NCI-H2171 treated with DMSO at 0.1 percent for 48 hours (cell line): ENCODE measurements around the gene RALGPS1.
A peak's percentile ranks its signal among the peaks of the same experiment; 100 is the strongest.

Experiments
- DNase-seq: peaks from one replicate; lab custom pipeline; 2025; lab: John Stamatoyannopoulos, UW

The RALGPS1 gene

DNA sequence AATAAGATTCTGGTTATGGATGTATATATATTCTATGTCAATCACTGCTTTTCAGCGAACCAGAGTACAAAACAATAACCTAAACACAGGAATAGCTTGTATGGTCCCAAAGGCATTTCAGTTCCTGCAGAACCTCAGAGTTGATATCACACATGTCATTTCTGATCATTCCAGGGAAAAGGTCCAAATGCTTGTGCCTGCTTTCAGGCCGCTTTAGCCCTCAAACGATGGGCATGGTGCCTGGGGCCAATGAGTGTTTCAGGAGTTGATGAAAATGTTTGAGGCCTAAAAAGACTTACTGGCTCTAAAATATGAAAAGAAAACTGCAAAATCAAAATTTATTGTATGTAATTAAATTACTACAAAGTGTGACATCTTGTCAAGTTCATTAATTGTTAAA, 185.1 kb downstream of the RALGPS1 start:
- DNase-seq, result no peak

DNA sequence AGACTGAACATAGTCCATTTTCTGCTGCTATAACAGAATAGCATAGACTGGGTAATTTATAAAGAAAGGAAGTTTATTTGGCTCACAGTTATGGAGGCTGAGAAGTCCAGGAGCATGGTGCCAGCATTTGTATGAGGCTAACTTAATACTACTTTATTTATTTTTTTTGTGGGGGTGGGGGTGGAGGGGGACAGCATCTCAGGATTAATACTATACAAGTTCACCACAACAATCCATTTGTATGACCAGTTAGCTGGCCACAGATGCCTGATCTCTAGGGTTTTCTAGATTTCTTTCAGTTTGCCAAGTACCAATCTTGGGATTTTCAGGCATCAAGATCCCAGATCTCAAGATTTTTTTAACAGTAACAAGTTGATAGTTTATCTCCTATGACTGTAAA, 187.6 kb downstream of the RALGPS1 start:
- no peak for DNase-seq

DNA sequence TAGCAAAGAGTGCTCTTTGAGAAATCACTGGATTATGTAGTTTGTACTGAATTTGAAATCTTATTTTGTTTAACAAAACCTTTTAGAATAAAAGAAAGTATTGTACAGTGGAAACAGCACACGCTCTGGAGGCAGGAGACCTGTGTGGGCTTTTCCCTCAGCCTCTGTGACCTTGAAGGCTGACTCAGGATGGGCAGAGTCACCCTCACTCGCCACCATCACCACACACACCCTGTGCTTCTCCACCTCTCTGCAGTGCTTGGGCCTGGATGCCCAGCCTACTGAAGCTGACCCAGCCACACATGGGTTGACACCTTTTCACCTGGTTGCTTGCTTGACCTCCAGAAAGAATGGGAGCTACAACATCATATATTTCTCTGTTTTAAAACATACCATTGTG, 188.2 kb downstream of the RALGPS1 start:
- DNase-seq, result no peak

DNA sequence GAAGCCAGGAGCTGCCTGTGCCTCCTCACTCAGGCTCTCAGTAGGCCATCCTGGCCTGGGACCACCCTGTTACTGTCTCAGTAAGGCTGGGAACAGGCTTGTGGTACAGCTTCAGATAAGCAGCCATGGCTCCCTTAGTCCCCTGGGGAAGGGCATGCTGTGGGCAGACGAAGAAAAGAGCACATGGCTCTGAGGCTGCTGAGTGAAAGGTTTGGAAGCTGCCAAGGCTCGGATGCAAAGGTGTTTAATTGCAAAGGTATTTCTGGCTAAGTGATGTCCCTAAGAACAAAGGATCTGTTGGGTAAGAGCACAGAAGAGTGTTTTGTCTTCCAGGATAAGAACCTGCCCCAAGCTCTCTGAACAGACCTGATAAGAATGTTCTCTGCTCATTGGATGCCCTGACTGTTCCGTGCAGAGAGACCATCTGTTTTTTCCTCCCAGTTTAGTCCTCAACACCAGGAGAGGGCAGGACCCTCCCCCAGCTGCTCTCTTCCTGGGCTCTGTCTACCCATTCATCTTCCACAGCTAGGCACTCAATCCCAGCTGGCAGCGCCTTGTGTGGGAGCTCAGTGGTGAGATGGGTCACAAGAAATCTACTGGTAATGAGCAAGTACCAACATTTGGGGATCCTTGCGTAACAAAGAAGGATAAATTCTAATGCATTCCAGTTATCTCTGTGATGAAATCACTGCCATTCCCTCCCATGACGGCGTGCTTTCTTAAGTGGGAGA, 190.2 kb downstream of the RALGPS1 start:
- peak; percentile 94 for DNase-seq

DNA sequence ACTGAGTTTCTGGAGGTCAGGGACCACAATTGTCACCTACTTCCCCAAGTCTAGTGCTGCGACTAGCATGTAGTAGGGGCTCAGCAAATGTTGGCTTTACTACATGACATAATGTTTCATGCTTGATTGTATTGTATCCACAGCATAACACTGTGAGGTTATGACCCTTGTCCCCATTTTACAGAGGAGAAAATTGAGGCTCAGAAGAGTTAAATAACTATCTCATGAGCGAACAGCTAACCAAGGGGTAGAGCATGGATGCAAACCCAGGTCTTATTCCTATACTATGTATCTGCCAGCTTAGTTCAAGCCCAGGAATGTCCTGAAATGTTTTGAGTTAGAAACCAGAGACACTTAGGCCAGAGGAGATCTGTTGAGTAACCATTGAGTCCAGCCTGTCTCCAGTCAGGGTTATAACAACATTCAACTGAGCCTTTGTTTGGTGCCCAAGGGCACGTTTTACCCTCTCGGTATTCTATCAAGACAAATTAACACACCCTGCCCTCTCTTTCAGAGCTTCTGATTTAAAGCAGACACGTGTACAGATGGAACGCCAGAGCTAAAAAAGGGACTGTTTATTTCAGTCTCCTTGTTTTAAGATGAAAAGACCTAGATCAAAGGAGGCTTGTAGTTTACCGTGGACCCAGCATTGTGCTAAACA, 191.4 kb downstream of the RALGPS1 start:
- no peak for DNase-seq

DNA sequence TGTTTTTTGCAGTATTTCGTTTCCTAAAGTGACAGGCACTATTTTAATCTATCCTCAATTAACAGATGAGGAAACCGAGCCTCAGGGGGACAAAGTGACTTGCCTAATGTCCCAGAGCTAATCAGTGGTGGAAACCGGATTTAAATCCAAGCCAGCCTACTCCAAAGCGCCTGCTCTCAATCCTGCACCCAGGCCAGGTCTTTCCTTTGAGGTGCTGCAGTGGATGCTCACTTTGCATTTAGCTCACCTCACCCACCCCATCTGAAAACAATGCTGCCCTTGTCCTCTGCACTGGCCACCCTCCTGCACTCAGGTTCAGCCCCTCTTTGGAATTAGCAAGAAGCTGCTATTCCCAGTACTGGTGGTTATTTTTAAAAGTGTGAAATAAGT, 191.9 kb downstream of the RALGPS1 start:
- no peak for DNase-seq

DNA sequence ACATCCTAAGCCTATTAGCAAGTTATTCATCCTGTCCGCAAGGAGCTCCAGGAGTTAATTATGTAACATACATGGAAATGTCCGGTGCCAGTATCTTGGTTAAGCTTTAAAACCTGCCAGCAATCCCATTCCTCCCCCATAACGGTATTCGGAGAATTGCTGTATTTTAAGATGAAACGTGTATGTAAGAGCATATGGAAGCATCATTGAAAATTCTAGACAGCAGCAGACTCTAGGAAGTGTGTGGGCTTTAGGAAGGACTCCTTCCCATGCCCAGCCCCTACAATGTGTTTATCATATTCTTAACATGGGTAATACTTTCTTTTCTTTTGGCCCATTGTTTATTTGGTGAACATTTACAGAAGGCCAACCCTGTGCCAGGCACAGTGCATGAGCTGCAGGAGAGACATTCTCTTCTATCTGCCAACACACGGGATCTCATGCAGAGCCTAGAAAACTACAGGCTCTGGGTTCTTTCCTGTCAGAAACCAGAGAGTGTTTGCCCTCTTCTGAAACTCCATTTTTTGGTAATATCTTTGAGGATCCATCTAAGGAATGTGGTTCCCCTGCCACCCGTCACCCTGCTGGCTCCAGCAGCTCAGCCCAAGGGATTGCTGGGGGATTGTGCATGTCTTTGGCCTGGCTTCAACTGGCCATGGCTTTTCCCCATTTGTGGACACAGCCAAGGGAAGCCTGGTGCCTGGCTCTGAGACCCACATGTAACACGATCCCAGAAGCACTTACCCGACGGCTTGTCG, 192.8 kb downstream of the RALGPS1 start:
- no peak for DNase-seq

DNA sequence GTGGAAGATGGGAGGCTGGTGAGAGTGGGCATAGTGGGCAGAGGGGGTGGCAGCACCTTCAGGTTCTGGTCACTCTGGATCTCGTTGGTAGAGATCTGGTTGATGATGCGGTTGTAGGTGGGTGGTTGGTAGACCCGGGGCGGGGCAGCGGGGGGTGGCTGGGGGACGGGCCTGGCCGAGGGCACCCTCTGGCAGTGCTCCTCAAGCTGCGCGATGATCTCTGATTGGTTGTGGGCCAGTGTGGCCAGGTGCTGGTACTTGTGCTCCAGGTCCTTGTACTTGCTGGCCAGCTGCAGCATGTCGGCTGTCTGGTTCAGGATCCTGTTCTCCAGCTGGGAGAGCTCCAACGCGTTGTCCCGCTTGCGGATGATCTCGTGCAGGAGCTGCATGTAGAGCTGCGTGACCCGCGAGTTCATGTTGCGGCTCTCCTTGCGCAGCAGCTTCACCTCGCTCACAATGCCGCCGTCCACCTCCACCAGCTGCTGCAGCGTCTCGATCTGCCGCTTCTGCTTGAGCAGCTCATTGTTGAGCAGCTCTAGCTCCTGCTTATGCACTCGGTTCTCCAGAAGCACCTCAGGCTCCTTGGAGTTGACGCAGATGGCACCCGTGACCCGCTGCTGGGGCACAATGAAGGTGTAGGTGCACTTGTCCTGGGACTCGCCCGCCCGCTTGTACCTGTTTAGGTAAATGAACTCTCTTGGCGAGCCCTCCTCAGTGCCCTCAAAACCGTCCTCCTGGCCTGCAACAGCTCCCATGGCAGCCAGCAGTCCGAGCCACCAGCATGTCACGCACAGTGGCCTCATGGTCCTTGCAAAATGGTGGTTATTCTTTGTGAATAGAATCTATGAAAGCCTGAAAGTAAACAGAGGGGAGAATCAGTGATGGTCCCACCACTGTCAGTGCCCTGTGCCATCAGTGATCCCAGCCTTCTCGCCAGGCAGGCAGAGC, 193.6 kb downstream of the RALGPS1 start:
- DNase-seq, result no peak

DNA sequence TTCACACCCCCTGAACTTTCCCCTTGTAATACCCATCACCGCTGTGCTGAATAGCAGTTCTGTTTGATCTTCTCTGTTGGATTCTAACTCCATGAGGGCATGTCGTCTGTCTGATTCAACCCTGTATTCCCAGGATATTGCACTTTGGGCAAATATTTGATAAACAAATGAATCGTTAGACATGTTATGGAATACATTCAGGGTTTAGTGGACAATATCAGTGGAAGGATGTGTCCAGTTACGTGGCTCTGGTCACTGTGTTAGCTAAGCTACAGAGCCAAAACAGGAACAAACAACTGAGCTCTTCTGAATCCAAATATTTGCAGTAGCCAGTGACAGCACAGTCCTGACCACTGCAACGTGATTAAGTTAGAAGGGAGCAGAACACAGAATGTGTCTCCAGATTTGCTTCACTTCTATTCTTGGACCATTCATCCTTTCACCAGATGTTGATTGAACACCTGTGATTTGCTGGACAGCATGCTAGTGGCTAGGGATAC, 194.7 kb downstream of the RALGPS1 start:
- no peak for DNase-seq

DNA sequence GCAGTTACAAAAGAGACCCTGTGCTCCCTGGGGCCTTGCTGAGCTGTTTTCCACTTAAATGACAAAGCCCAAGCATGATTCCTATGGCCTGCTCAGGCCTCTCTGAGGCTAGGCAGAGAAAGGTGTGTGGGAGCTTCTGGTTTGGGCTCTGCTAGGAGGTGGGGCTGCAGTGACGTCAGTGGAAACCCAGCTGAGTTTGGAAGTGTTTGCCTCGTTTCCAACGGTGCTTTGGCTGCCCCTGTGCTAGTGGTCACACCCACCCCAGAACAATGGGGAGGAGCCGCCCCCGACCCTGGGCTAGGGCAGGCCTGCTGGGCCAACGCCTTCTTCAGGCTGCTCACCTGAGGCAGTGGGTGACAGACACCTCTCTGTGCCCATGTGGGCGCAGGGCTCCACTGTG, 197.5 kb downstream of the RALGPS1 start:
- no peak for DNase-seq

DNA sequence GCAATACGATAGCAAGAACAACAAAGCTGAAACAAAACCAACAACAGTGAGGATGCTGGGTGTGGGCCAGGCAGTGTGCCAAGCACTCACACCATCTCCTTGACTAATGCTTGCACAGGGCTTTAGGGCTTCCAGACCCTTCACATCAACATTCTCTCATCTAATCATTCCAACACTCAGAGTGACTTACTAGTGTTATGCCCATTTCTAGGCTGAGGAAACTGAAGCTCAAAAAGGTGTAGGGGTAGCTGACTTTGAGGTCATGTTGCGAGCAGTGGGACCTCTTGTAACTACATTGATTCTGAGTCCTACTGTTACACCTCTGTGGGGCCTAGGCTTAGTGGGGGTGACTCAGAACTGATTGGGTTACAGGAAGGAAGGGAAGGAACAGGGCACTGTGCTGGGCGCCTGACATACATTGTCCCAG, 198.2 kb downstream of the RALGPS1 start:
- no peak for DNase-seq

DNA sequence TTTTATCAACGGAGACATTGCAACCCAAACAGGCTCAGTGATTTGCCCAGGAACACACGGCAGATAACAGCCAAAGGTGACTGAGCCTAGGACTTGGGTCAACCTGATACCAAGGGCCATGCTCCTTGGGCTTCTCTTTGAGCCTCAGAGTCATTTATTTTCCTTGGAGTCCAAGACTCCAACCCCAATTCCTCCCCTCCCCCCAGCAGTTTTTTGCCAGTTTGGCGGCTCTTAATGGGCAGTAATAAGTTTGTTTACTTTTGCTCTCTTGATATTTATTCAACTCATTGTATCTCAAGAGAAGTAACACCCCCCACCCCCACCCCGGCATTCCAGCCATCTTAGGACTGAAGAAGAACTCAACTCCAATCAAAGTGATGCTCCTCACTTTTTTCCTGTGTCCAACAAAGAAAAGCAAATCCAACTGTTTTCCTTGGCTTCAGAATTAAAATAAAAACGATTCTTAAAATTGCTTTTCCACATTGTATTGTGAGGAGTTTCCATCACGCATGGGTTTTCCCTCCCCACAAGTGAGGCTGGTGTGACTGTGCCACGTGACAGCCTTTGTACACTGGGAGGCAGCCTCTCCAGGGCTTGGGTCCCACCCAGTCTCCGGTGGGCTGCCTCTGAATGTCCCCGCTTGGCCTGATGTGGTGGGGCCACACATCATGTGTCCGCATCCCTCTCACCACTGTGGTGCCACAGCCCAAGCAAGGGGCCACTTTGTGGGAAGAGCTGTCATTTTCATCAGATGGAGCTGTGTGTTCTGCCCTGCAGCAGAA, 198.8 kb downstream of the RALGPS1 start:
- no peak for DNase-seq

DNA sequence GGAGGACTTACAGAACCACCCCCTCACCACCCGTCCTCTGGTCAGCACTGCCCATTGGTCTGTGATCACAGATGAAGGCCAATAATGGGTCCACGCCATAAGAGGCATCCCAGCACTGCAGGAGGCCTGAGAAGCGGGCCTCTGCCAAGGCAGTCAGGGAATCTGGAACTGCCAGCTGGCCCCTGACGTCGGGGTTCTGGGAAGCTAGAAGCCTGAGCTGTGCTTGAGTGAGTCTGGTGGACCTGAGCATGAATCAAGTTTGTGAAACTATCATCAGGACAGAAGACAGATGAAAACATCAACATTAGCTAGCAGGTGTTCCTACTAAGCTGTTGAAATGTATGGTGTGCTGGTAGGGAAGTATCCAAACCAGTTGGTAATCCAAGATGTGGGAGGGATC, 200.0 kb downstream of the RALGPS1 start:
- DNase-seq, result no peak

DNA sequence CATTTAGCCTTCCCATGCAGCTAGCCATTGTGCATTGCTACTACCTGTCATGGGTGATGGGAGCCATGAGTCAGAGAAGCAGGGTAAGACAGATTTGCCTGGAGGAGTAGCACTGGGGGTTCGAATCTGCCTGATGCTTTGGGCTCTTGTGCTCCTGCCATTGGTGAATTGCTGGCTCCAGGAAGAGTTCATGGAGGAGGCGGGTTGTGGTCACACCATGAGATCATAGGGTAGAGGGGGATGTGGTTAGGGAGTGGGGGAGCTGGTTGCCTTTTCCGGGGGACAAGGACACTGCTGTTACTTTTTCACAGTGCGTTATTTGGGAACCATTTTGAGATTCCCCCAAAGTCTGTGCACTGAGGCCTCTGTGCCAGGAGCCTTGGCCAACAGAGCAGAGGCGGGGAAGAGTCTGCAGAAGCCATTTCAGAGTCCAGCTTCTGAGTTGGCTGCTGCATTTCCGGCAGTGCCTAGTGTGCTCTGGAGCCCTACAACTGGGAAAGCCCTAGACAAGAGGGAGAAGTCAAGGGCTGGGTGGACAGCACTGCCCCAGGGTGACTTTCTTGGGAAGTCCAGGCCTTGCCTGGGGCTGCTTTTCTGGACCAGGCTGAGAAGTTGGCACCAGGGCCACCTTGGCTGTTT, 201.6 kb downstream of the RALGPS1 start:
- no peak for DNase-seq

DNA sequence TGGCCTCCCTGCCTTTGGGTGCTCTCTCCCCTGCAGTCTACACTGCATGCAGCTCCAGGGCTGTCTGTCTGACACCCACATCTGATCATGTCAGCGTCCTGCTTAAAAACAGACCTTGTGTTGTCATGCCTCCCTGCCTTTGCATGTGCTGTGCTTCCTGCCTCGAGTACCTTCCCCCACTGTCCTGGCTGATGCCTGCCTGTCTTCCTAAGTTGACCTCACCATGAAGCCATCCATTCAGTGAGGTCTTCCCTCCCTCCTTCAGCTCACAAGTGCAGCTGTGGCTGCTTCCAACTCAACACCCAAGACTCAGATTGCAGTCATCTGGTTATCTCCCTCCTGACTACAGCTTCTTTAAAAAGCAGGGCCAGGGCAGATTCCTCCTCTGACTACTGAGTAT, 202.4 kb downstream of the RALGPS1 start:
- no peak for DNase-seq

DNA sequence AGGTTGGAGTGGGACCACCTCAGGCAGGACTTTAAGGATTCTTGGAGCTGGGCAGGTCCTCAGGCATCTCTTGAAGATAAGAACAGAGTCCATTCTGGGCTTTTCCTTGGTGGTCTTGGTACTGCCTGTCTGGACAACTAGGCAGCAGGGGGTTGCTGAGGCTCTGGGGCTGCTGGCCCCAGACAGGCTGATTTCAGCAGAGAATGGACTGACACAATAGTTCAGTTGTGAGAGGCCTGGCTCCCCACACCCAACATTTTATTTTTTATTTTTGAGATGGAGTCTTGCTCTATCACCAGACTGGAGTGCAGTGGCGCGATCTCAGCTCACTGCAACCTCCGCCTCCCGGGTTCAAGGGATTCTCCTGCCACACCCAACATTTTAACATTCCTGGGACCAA, 203.2 kb downstream of the RALGPS1 start:
- DNase-seq, result no peak

DNA sequence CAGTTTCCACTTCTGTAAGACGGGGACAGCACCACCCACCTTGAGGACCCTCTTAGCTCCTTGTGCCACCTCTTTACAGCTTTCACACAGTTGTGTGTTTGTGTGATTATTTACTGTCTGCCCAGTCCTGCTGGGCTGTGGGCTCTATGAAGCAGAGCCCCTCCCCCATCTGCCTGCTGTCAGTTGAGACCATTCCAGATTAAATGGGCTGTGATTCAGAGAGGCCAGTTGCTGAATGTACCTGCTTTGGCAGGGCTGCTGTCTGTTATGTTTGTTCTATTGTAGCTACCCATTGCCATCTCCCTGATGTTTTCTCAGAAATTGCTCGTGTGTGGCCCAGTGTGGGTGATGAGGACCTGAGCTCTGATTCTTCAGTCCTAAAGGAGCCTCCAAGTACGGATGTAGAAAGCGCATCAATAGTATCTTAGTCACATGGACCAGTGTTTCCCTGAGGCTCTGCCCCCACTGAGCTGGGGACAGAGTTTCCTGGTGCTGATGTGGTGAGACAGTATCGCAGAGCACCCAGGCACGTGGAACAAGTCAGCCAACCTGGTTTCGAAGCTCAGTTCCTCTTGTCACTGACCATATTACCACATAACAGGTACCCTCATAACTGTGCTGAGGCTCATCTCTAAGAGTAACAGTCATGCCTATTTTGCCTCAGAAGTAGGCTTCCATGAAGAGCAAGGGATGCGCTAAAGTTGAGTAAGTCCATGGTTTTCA, 204.2 kb downstream of the RALGPS1 start:
- no peak for DNase-seq

DNA sequence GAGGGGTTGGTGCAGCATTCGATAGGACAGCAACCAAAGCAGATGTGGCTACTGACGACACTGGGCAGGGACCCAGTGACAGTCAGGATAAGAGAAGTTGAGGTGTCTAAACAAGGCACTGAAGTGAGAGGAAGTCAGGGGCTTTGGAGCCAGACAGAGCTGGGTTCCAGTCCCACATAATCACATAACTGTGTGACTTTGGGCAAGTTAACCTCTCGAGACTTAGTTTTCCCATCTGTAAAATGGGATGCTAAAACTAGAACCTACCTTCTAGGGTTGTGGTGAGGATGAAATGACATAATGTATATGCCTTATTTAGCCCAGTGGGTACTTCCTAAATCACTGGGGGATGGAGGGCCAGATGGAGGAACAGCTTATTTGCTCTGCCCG, 204.7 kb downstream of the RALGPS1 start:
- no peak for DNase-seq

DNA sequence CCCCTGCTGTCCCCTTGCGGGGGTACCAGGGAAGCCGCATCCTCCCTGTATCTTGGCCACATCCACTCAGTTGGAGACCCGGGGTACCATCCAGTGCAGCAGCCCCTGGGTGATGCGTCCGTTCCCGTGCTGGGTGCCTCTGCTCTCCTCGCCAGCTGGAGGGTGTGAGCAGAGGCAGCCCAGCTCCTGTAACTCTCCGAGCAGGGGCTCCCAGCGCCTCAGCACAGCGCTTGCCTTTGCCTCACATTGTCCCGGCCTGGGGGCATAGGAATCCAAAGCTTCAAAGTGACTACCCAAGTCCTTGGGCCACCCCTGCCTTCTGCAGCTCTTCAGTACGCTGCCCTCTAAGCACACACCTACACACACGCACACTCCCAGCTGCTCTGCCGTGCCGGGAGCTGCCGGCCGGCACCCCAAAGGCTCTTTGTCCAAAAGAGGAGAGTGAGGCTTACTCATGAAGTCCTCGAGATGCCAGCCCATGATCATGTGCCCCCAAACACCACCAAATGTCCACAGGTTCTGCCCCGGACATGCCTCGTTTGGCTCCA, 207.1 kb downstream of the RALGPS1 start:
- peak; percentile 65 for DNase-seq
